Stomach (tissue), 9 donors: ENCODE results near the gene NUP188. TPM values are rescaled to one million over a fixed set of nuclear protein-coding genes. Genes with fewer than 3 reads are reported as not detected.

Source experiments
- DNase-seq, 2 donors: peaks; one replicate each; pipeline versions ENCODE4 v3.0.0 to v3.0.0-alpha.2; 2013 to 2019
- H3K27ac ChIP-seq, 5 donors: fragments of 200-600 bp in 4 of 5; sonication (generic) in 4 of 5; one replicate each; pipeline ENCODE4 v1.5.1; 2013 to 2019; ENCODE audit warnings: mild to moderate bottlenecking in 1 of 5, moderate library complexity in 1 of 5
- H3K27me3 ChIP-seq, 3 donors: fragments of 200-600 bp; sonication (generic); one replicate each; pipeline ENCODE4 v1.5.1; 2017 to 2019; ENCODE audit warnings: mixed run types in 1 of 3
- H3K36me3 ChIP-seq, 4 donors: fragments of 200-600 bp; sonication (generic); 1 replicate in 3 of 4; 2 replicates in 1 of 4; pipeline ENCODE4 v1.5.1; 2016 to 2019
- H3K4me1 ChIP-seq, 4 donors: fragments of 200-600 bp; sonication (generic); one replicate each; pipeline ENCODE4 v1.5.1; 2016 to 2019
- H3K4me3 ChIP-seq, 4 donors: fragments of 200-600 bp; sonication (generic) in 3 of 4; one replicate each; pipeline ENCODE4 v1.5.1; 2016 to 2019; ENCODE audit warnings: mild to moderate bottlenecking in 1 of 4
- H3K9me3 ChIP-seq, 4 donors: fragments of 200-600 bp; sonication (generic); one replicate each; pipeline ENCODE4 v1.5.1; 2016 to 2019
- CTCF ChIP-seq, 7 experiments: fragments of 450-650 bp in 4 of 7; fragments of 200-600 bp in 3 of 7; sonication (generic) in 3 of 7; IDR thresholded peaks; one replicate each; pipeline ENCODE4 v1.5.1; 2016 to 2019; ENCODE audit warnings: antibody characterized with exemption in 7 of 7, control low read depth in 2 of 7, mild to moderate bottlenecking in 1 of 7
- EP300 ChIP-seq: sonication (generic); formaldehyde crosslinking; IDR thresholded peaks from one replicate; pipeline ENCODE4 v1.6.1; 2017; ENCODE audit warnings: antibody characterized with exemption
- POLR2A ChIP-seq, 4 donors: fragments of 450-650 bp; IDR thresholded peaks; one replicate each; pipeline ENCODE4 v1.6.1; 2016; ENCODE audit warnings: antibody characterized with exemption in 4 of 4, control low read depth in 2 of 4, mild to moderate bottlenecking in 1 of 4, moderate library complexity in 1 of 4
- POLR2AphosphoS5 ChIP-seq, 3 donors: sonication (generic); formaldehyde crosslinking; IDR thresholded peaks; one replicate each; pipeline ENCODE4 v1.6.1; 2016; ENCODE audit warnings: antibody characterized with exemption in 3 of 3
- WGBS, 5 donors: extraction: QIAGEN DNeasy Blood & Tissue Kit in 3 of 5; methylation state at CpG; one replicate each; pipeline versions ENCODE4 v1.1.5 to v1.1.7; 2013 to 2018; 5-methylcytosine and 5-hydroxymethylcytosine counted together
- intact Hi-C: fragments of 100-400 bp; cut with DNase I; formaldehyde crosslinking; loops from one replicate; pipeline ENCODE4 v1.15.1; 2023; ENCODE audit warnings: low total_unique reads
- polyA plus RNA-seq, 3 donors: library from polyadenylated mRNA; stranded (reverse); fragments of 200-250 nt; gene quantifications; one replicate each; pipeline ENCODE4 v1.2.3, GENCODE V29; 2013
- total RNA-seq, 5 donors: library from RNA; depleted of rRNA; stranded (reverse); fragments of >200 nt; gene quantifications; one replicate each; pipeline versions ENCODE4 v1.1.0 to v1.2.3, GENCODE V29; 2014 to 2016
- donor health status: healthy with polysubstance abuse.
- donor health status: Bipolar disorder and iron deficiency.
- donor health status: healthy.

NUP188 gene
- total and polyA plus RNA-seq, 8 donors = 4.4 to 79.9 (median 36.7) TPM

- TF ChIP-seq POLR2A (IDR thresholded peaks at IDR 0.05) (no peak), CTCF (IDR thresholded peaks at IDR 0.05) (no peak), EP300 (no peak), POLR2AphosphoS5 (IDR thresholded peaks at IDR 0.05) (no peak)
- no peak overlapping the region for H3K27ac ChIP-seq
- no peaks in the 10 kb centered on the region for H3K27me3 ChIP-seq
- H3K4me1 ChIP-seq = peaks cover 13 to 14% (median 13%) of the 10 kb centered on the region in 4 donors
- H3K4me3 ChIP-seq = no peak overlapping the region
- peaks cover 77 to 100% (median 100%) of the 10 kb centered on the region in 4 donors for H3K36me3 ChIP-seq
- intact Hi-C loops = no loop called here
- H3K9me3 ChIP-seq = no peaks in the 10 kb centered on the region
- DNase-seq = no peak
- WGBS, 5 donors = 88 to 91% (median 88%) methylated on average over 14 to 17 of the region's 17 CpGs
Measured at GRCh38 chr9:129009584-129010141, 62.2 kb downstream of the NUP188 start.

GRCh38 chr9:129010267-129010975 is 62.9 kb downstream of the NUP188 start:
- DNase-seq = no peak
- Histone ChIP-seq H3K27me3 (no peaks in the 10 kb centered on the region), H3K4me1 (peaks cover 13 to 14% (median 13%) of the 10 kb centered on the region in 4 donors), H3K9me3 (no peaks in the 10 kb centered on the region), H3K36me3 (peaks cover 71 to 100% (median 100%) of the 10 kb centered on the region in 4 donors), H3K27ac (no peak overlapping the region), H3K4me3 (no peak overlapping the region)
- intact Hi-C loops = no loop called here
- TF ChIP-seq POLR2AphosphoS5 (IDR thresholded peaks at IDR 0.05) (no peak), CTCF (IDR thresholded peaks at IDR 0.05) (no peak), POLR2A (IDR thresholded peaks at IDR 0.05) (no peak), EP300 (no peak)
- 84 to 96% (median 92%) methylated on average over 4 to 8 of the region's 8 CpGs for WGBS, 5 donors

GRCh38 chr9:129011170-129011569 is 63.7 kb downstream of the NUP188 start:
- intact Hi-C loops = no loop called here

GRCh38 chr9:129011761-129012181 is 64.3 kb downstream of the NUP188 start:
- no peak for DNase-seq
- no peak overlapping the region for H3K4me3 ChIP-seq
- H3K27ac ChIP-seq = no peak overlapping the region
- intact Hi-C loops = no loop called here
- H3K36me3 ChIP-seq = peaks cover 60 to 99% (median 95%) of the 10 kb centered on the region in 4 donors
- H3K4me1 ChIP-seq = peaks cover 7 to 8% (median 7%) of the 10 kb centered on the region in 4 donors
- TF ChIP-seq EP300 = no peak
- H3K9me3 ChIP-seq = no peaks in the 10 kb centered on the region
- H3K27me3 ChIP-seq = no peaks in the 10 kb centered on the region
- 89 to 92% (median 91%) methylated on average over 5 to 11 of the region's 11 CpGs for WGBS, 5 donors

More at GRCh38 chr9:129011170-129011569, 63.7 kb downstream of the NUP188 start:
- Histone ChIP-seq H3K4me3 (no peak overlapping the region), H3K27ac (no peak overlapping the region), H3K36me3 (peaks cover 65 to 99% (median 97%) of the 10 kb centered on the region in 4 donors), H3K4me1 (peaks cover 12 to 13% (median 13%) of the 10 kb centered on the region in 4 donors), H3K27me3 (no peaks in the 10 kb centered on the region), H3K9me3 (no peaks in the 10 kb centered on the region)
- 93 to 96% (median 95%) methylated on average over 18 to 19 of the region's 19 CpGs for WGBS, 5 donors
- no peak for DNase-seq
- TF ChIP-seq CTCF (IDR thresholded peaks at IDR 0.05) (no peak), EP300 (no peak), POLR2AphosphoS5 (IDR thresholded peaks at IDR 0.05) (no peak), POLR2A (IDR thresholded peaks at IDR 0.05) (no peak)
